Heart left ventricle (tissue), 13 donors: ENCODE measurements around the gene DLX3.

ENCODE experiments used
- POLR2A ChIP-seq, 2 donors: fragments of 450-650 bp; IDR thresholded peaks; one replicate each; pipeline ENCODE4 v1.6.1; 2017; ENCODE audit warnings: antibody characterized with exemption in 2 of 2, mild to moderate bottlenecking in 2 of 2, moderate library complexity in 2 of 2
- TF ChIP-seq, protein P1 (sequence below), 12 donors: fragments of 200-600 bp; sonication (generic) in 4 of 12; IDR thresholded peaks; one replicate each; pipeline versions ENCODE4 v1.5.0 to v1.8.0; 2018 to 2022; ENCODE audit warnings: antibody characterized with exemption in 12 of 12, mild to moderate bottlenecking in 5 of 12
- donor health status: ischemic (EF 13 %, LVEDD 7.1; RV severe dilation, severe dysfunction).
- donor health status: DM: no; HTN: yes; CAD: no.
- donor health status: DM: no; HTN: no; CAD: no.
- donor health status: ischemic (EF 25% LVEDD 6.9; RV normal size, moderate dysfunction).
- donor health status: ischemic (EF 25% LVEDD 5.7; RV mildly dilated, moderate dysfunction).
- donor health status: ischemic (EF 35%, LVEDD 5.7; RV mildly dilated, moderate dysfunction).
- donor health status: nonischemic (EF 11% LVEDD 7.7; RV severe dilation, severe dysfunction).
- donor health status: DM: yes; HTN: yes; CAD: no.
- donor health status: PGD.
- donor health status: ischemic (EF 29% LVEDD 5.4; RV normal size, mild dysfunction).
- donor health status: nonischemic (EF 23%, LVEDD 6.1; RV moderate dilation, normal function).

GRCh38 chr17:49949634-49950033 lies 45.4 kb downstream of the DLX3 start:
- TF ChIP-seq, protein P1, sequence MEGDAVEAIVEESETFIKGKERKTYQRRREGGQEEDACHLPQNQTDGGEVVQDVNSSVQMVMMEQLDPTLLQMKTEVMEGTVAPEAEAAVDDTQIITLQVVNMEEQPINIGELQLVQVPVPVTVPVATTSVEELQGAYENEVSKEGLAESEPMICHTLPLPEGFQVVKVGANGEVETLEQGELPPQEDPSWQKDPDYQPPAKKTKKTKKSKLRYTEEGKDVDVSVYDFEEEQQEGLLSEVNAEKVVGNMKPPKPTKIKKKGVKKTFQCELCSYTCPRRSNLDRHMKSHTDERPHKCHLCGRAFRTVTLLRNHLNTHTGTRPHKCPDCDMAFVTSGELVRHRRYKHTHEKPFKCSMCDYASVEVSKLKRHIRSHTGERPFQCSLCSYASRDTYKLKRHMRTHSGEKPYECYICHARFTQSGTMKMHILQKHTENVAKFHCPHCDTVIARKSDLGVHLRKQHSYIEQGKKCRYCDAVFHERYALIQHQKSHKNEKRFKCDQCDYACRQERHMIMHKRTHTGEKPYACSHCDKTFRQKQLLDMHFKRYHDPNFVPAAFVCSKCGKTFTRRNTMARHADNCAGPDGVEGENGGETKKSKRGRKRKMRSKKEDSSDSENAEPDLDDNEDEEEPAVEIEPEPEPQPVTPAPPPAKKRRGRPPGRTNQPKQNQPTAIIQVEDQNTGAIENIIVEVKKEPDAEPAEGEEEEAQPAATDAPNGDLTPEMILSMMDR (IDR thresholded peaks at IDR 0.05): no peak
- no peak for TF ChIP-seq POLR2A (IDR thresholded peaks at IDR 0.05)
